WI38 (cell line): ENCODE measurements around the gene DAPK2.

Experiments used
- H3K4me3 ChIP-seq: 2 replicates; pipeline ENCODE4 v1.5.1; 2011; ENCODE audit warnings: low read depth, mild to moderate bottlenecking, control low read depth, low read length
- CTCF ChIP-seq: IDR thresholded peaks from 2 replicates; pipeline ENCODE4 v1.5.1; 2012; ENCODE audit warnings: low read depth, mild to moderate bottlenecking, control low read depth, low read length

The DAPK2 gene

GRCh38 chr15:63896336-63897115 lies 149.8 kb downstream of the DAPK2 start:
- no peak overlapping the region for H3K4me3 ChIP-seq

GRCh38 chr15:63895787-63896218 lies 150.5 kb downstream of the DAPK2 start:
- no peak for TF ChIP-seq CTCF
- no peak overlapping the region for H3K4me3 ChIP-seq

More at GRCh38 chr15:63896336-63897115, 149.8 kb downstream of the DAPK2 start:
- TF ChIP-seq CTCF = no peak

DNA sequence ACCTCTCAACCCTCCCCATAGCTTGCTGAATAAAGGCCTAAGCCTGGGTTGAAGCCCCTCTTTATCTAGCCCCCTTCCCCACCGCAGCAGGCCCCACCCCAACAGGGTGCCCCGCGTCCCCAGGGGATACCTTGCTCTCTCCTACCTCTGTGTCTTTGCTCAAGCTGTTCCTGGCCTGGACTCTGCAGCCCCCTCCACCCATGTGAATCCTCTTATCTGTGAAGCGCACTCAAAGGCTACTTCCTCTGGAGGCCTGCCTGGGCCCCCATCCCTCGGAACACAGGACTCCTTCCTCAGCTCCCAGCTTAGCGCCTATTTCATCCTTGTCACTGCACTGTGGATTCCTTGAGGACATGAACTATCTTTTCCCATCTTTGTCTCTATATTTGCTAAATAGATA lies 151.1 kb downstream of the DAPK2 start:
- no peak overlapping the region for H3K4me3 ChIP-seq
- TF ChIP-seq CTCF = no peak

GRCh38 chr15:63894662-63894949 lies 151.7 kb downstream of the DAPK2 start:
- no peak overlapping the region for H3K4me3 ChIP-seq
- TF ChIP-seq CTCF = no peak

- no peak overlapping the region for H3K4me3 ChIP-seq
Observed at GRCh38 chr15:63893866-63894661, 152.2 kb downstream of the DAPK2 start.

DNA sequence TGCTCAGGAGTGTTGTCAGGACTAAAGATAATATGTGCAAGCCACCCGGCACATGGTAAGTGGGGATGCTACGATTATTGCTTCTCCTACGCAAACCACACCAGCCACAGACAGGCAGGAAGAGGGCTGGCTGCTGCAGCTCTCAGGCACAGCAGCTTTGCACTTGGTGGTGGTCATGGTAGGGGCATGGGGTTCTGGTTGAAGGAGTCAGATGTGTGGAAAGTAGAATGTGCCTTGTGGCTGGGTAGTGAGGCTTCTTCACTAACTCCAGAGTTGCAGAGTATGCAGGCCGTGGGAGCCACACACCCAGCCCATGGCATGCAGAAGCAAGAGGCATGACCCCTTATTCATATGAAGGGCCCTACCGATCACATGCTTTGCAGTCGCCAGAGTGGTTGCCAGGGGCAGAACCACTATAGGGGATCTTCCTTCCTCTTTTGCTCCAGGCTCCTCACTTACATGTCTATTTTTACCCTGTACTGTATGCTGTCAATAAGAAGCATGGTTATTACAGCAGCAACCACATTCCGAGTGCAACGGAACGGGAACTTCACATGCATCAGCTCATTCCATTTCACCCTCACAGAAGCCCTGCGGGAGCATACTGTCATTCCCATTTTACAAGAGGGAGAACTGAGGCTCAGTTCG lies 153.4 kb downstream of the DAPK2 start:
- TF ChIP-seq CTCF = no peak
- no peak overlapping the region for H3K4me3 ChIP-seq

More at GRCh38 chr15:63893866-63894661, 152.2 kb downstream of the DAPK2 start:
- no peak for TF ChIP-seq CTCF

GRCh38 chr15:63891768-63892133 lies 154.5 kb downstream of the DAPK2 start:
- no peak for TF ChIP-seq CTCF
- H3K4me3 ChIP-seq = no peak overlapping the region
